Heart left ventricle (tissue), 16 donors: ENCODE data around the gene EML1. TPM values are rescaled to one million over a fixed set of nuclear protein-coding genes. Genes with fewer than 3 reads are reported as not detected.

Experiments
- ATAC-seq, 4 donors: fragments of 200-7000 bp; cut with Tn5 transposase; one replicate each; pipeline ENCODE4 v1.9.1; 2020 to 2022; ENCODE audit warnings: moderate library complexity in 4 of 4, mild to moderate bottlenecking in 3 of 4, moderate number of reproducible peaks in 1 of 4
- DNase-seq, 5 donors: peaks; one replicate each; pipeline ENCODE4 v3.0.0-alpha.2; 2020
- H3K27ac ChIP-seq, 12 donors: fragments of 200-600 bp; sonication (generic) in 4 of 12; one replicate each; pipeline versions ENCODE4 v1.5.0 to v1.8.0; 2016 to 2022; ENCODE audit warnings: mild to moderate bottlenecking in 2 of 12
- H3K27me3 ChIP-seq, 9 donors: fragments of 200-600 bp; sonication (generic) in 2 of 9; one replicate each; pipeline versions ENCODE4 v1.5.1 to v1.8.0; 2016 to 2022; ENCODE audit warnings: mild to moderate bottlenecking in 3 of 9
- H3K36me3 ChIP-seq, 9 donors: fragments of 200-600 bp; sonication (generic) in 2 of 9; one replicate each; pipeline versions ENCODE4 v1.5.0 to v1.8.0; 2018 to 2022; ENCODE audit warnings: mild to moderate bottlenecking in 2 of 9
- H3K4me1 ChIP-seq, 12 donors: fragments of 200-600 bp; sonication (generic) in 4 of 12; one replicate each; pipeline versions ENCODE4 v1.5.0 to v1.8.0; 2016 to 2022; ENCODE audit warnings: mild to moderate bottlenecking in 3 of 12
- H3K4me3 ChIP-seq, 12 donors: fragments of 200-600 bp; sonication (generic) in 4 of 12; one replicate each; pipeline versions ENCODE4 v1.5.0 to v1.8.0; 2017 to 2022; ENCODE audit warnings: mild to moderate bottlenecking in 9 of 12, moderate library complexity in 4 of 12
- H3K9me3 ChIP-seq, 12 donors: fragments of 200-600 bp; sonication (generic) in 4 of 12; one replicate each; pipeline versions ENCODE4 v1.5.0 to v1.8.0; 2016 to 2022; ENCODE audit warnings: mild to moderate bottlenecking in 1 of 12
- CTCF ChIP-seq, 12 donors: fragments of 200-600 bp; sonication (generic) in 4 of 12; IDR thresholded peaks; one replicate each; pipeline versions ENCODE4 v1.5.0 to v1.8.0; 2018 to 2022; ENCODE audit warnings: antibody characterized with exemption in 12 of 12, mild to moderate bottlenecking in 5 of 12
- POLR2A ChIP-seq, 2 donors: fragments of 450-650 bp; IDR thresholded peaks; one replicate each; pipeline ENCODE4 v1.6.1; 2017; ENCODE audit warnings: antibody characterized with exemption in 2 of 2, mild to moderate bottlenecking in 2 of 2, moderate library complexity in 2 of 2
- WGBS, 4 donors: extraction: QIAGEN DNeasy Blood & Tissue Kit in 2 of 4; methylation state at CpG; one replicate each; pipeline versions ENCODE4 v1.1.5 to v1.1.7; 2013 to 2018; 5-methylcytosine and 5-hydroxymethylcytosine counted together
- intact Hi-C, 10 donors: fragments of 100-400 bp; cut with DNase I; formaldehyde crosslinking; loops; one replicate each; pipeline versions ENCODE4 v1.11.1 to v1.14.2; 2022
- polyA plus RNA-seq, 2 donors: library from polyadenylated mRNA; stranded (reverse); fragments of 200-250 nt; gene quantifications; one replicate each; pipeline ENCODE4 v1.2.3, GENCODE V29; 2013
- total RNA-seq, 9 donors: library from RNA; depleted of rRNA in 2 of 9; stranded (reverse); fragments of >200 nt in 2 of 9; fragmentation: NEBNext Ultra II Directional in 3 of 9; extraction: Animal tissue kit (Norgen Biotek cat#: 25700) in 3 of 9; gene quantifications; one replicate each; pipeline versions ENCODE4 v1.1.0 to v1.2.4, GENCODE V29; 2016 to 2023
- donor health status: ischemic (EF 13 %, LVEDD 7.1; RV severe dilation, severe dysfunction).
- donor health status: healthy with polysubstance abuse.
- donor health status: DM: no; HTN: yes; CAD: no.
- donor health status: DM: no; HTN: no; CAD: no.
- donor health status: ischemic (EF 25% LVEDD 6.9; RV normal size, moderate dysfunction).
- donor health status: ischemic (EF 25% LVEDD 5.7; RV mildly dilated, moderate dysfunction).
- donor health status: healthy.
- donor health status: DM: yes; HTN: yes; CAD: no.
- donor health status: ischemic (EF 35%, LVEDD 5.7; RV mildly dilated, moderate dysfunction).
- donor health status: nonischemic (EF 11% LVEDD 7.7; RV severe dilation, severe dysfunction).
- donor health status: DM: yes; HTN: yes; CAD: no.
- donor health status: PGD.
- donor health status: ischemic (EF 29% LVEDD 5.4; RV normal size, mild dysfunction).
- donor health status: nonischemic (EF 23%, LVEDD 6.1; RV moderate dilation, normal function).

The EML1 gene
- total and polyA plus RNA-seq, 11 donors: 7.4 to 49.7 (median 39.3) TPM

GRCh38 chr14:99910337-99911309, 117.4 kb downstream of the EML1 start:
- no peak for ATAC-seq
- Histone ChIP-seq H3K27ac (no peak overlapping the region), H3K36me3 (peaks cover 0 to 100% (median 65%) of the 10 kb centered on the region in 9 donors), H3K9me3 (no peaks in the 10 kb centered on the region), H3K4me3 (no peak overlapping the region), H3K27me3 (no peaks in the 10 kb centered on the region), H3K4me1 (no peaks in the 10 kb centered on the region)
- intact Hi-C loops: no loop called here
- DNase-seq: no peak
- WGBS, 4 donors: 93 to 95% (median 94%) methylated on average over 11 of the region's 11 CpGs
- no peak for TF ChIP-seq POLR2A (IDR thresholded peaks at IDR 0.05)
- TF ChIP-seq CTCF (IDR thresholded peaks at IDR 0.05): no peak

GRCh38 chr14:99915305-99916090, 122.3 kb downstream of the EML1 start:
- Histone ChIP-seq H3K27me3 (no peaks in the 10 kb centered on the region), H3K4me3 (no peak overlapping the region), H3K27ac (no peak overlapping the region), H3K36me3 (peaks cover 0 to 94% (median 82%) of the 10 kb centered on the region in 9 donors), H3K9me3 (no peaks in the 10 kb centered on the region), H3K4me1 (no peaks in the 10 kb centered on the region)
- DNase-seq (no peak), ATAC-seq (no peak)
- 91 to 96% (median 94%) methylated on average over 10 of the region's 10 CpGs for WGBS, 4 donors
- TF ChIP-seq POLR2A (IDR thresholded peaks at IDR 0.05): no peak
- intact Hi-C loops: no loop called here

- H3K27ac ChIP-seq: no peak overlapping the region
- no peaks in the 10 kb centered on the region for H3K27me3 ChIP-seq
- H3K4me1 ChIP-seq: no peaks in the 10 kb centered on the region
- 90 to 98% (median 92%) methylated on average over 2 of the region's 2 CpGs for WGBS, 4 donors
- H3K9me3 ChIP-seq: no peaks in the 10 kb centered on the region
- TF ChIP-seq CTCF (IDR thresholded peaks at IDR 0.05) (no peak), POLR2A (IDR thresholded peaks at IDR 0.05) (no peak)
- intact Hi-C loops: no loop called here
- H3K4me3 ChIP-seq: no peak overlapping the region
- no peak for ATAC-seq
- no peak for DNase-seq
- peaks cover 0 to 94% (median 81%) of the 10 kb centered on the region in 9 donors for H3K36me3 ChIP-seq
Measured at GRCh38 chr14:99916091-99916383, 122.8 kb downstream of the EML1 start.

- DNase-seq (no peak), ATAC-seq (no peak)
- no peak overlapping the region for H3K27ac ChIP-seq
- H3K4me1 ChIP-seq: no peaks in the 10 kb centered on the region
- no peak overlapping the region for H3K4me3 ChIP-seq
- H3K36me3 ChIP-seq: peaks cover 0 to 95% (median 84%) of the 10 kb centered on the region in 9 donors
- no peaks in the 10 kb centered on the region for H3K9me3 ChIP-seq
- TF ChIP-seq CTCF (IDR thresholded peaks at IDR 0.05) (no peak), POLR2A (IDR thresholded peaks at IDR 0.05) (no peak)
- H3K27me3 ChIP-seq: no peaks in the 10 kb centered on the region
- WGBS, 4 donors: 81 to 98% (median 94%) methylated on average over 6 of the region's 6 CpGs
- intact Hi-C loops: no loop called here
Measured at GRCh38 chr14:99918781-99919180, 125.6 kb downstream of the EML1 start.
